ENCODE measurements around the gene G6PC3. TPM values are rescaled to one million over a fixed set of nuclear protein-coding genes. Genes with fewer than 3 reads are reported as not detected.

G6PC3 gene
- total RNA-seq, 1 experiment from 2014 or later, result 105 TPM

GRCh38 chr17:44094701-44095387 lies 24.3 kb downstream of the G6PC3 start:
- Histone ChIP-seq H2BK20ac (ENCODE audit: low read depth, low read length, poor library complexity, severe bottlenecking) (no peak overlapping the region), H3K79me2 (ENCODE audit: insufficient read depth, low read length) (no peaks in the 10 kb centered on the region), H4K5ac (ENCODE audit: insufficient read length, low read depth, low read length) (no peak overlapping the region), H3K27ac (ENCODE audit: insufficient read length, low read depth, low read length) (peak overlapping the region; percentile 5), H2BK15ac (ENCODE audit: low read depth, low read length) (no peak overlapping the region), H2BK120ac (ENCODE audit: low read depth, low read length, poor library complexity, severe bottlenecking) (no peak overlapping the region), H2AFZ (ENCODE audit: low read length) (no peak overlapping the region), H2BK12ac (ENCODE audit: insufficient read length, low read depth, low read length) (no peak overlapping the region), H3K27me3 (ENCODE audit: insufficient read depth, low read length) (no peaks in the 10 kb centered on the region), H3K4ac (ENCODE audit: low read depth, low read length) (no peak overlapping the region; the same call in 1 of the 2 replicates), H3K23me2 (ENCODE audit: insufficient read length, low read depth, low read length, poor library complexity, severe bottlenecking) (peaks cover 7% of the 10 kb centered on the region), H3K14ac (ENCODE audit: insufficient read depth, low read length) (peak overlapping the region; percentile 32; the same call in 1 of the 2 replicates), H3K79me1 (ENCODE audit: insufficient read depth, low read depth, low read length, poor library complexity, severe bottlenecking) (no peaks in the 10 kb centered on the region), H2BK5ac (ENCODE audit: insufficient read length, low read length) (no peak overlapping the region), H3K4me1 (ENCODE audit: insufficient read depth, low read length) (no peaks in the 10 kb centered on the region; the same call in 1 of the 2 replicates), H3K18ac (ENCODE audit: insufficient read length, low read depth, low read length) (peak overlapping the region; percentile 5), H3K9ac (ENCODE audit: extremely low read depth, insufficient read length, low read length) (no peak overlapping the region), H3K56ac (ENCODE audit: insufficient read length, low read depth, low read length) (no peak overlapping the region), H3K23ac (ENCODE audit: insufficient read length, low read depth, low read length) (no peak overlapping the region), H4K8ac (replicated peaks; ENCODE audit: insufficient read length, low read depth, low read length) (no peak overlapping the region), H4K91ac (ENCODE audit: insufficient read length, low read depth, low read length) (no peak overlapping the region), H3K4me2 (ENCODE audit: insufficient read depth, insufficient read length, low read length) (peak overlapping the region; percentile 60), H3T11ph (ENCODE audit: low read length) (no peak overlapping the region), H2AK5ac (ENCODE audit: insufficient read length, low read length) (no peak overlapping the region), H4K20me1 (ENCODE audit: control insufficient read depth, insufficient read depth, insufficient read length) (no peaks in the 10 kb centered on the region), H3K9me3 (ENCODE audit: control insufficient read depth, low read depth, low read length) (no peaks in the 10 kb centered on the region)
- Mint-ChIP-seq H3K9me3 (no peaks in the 10 kb centered on the region), H3K27ac (peak overlapping the region; percentile 40 to 100 (median 61); a peak in 5 of 7 replicates), H3K4me3 (peak overlapping the region in 1 of 2 experiments; percentile 85), H3K36me3 (ENCODE audit: insufficient read depth in 1 of 3, low read depth in 3 of 3) (peaks cover 11 to 15% (median 12%) of the 10 kb centered on the region in 3 experiments; a peak in 6 of 7 replicates), H3K4me1 (peaks cover 12 to 30% of the 10 kb centered on the region in 2 experiments), H3K27me3 (ENCODE audit: low read depth) (no peaks in the 10 kb centered on the region)
- no peak for DNase-seq
- no peak for TF ChIP-seq CTCF (conservative IDR thresholded peaks at IDR 0.05)
- no CpG with 5 or more reads among the region's 8 CpGs for WGBS (ENCODE audit: extremely low coverage, insufficient read length, low lambda C conversion rate)

Measured in H9 (cell line).